ENCODE data around the gene AARS2.
"Not testable (repeated sequence)": the region's sequence is repeated elsewhere in the genome, so short reads cannot be mapped to it uniquely, and the experiment has no call there.

AARS2 gene

GRCh38 chr6:44328203-44328602, 15.1 kb upstream of the AARS2 start:
- DNase-seq = not testable (repeated sequence)

DNA sequence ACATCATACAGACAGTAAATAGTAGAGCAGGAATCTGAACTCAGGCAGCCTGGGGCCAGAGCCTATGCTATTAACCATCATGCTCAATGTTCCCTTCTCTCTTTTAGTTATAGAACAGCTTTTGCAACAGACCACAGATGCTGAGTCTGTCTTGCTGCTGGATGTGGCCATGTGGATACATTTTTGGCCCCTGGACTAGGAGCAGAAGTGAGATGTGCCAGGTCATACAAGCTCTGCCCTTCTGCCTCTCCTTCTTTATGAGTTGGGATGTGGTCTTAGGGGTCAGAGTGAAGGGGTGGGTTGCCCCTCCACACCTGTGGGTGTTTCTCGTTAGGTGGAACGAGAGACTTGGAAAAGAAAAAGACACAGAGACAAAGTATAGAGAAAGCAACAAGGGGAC, 14.6 kb upstream of the AARS2 start:
- DNase-seq = no peak

DNA sequence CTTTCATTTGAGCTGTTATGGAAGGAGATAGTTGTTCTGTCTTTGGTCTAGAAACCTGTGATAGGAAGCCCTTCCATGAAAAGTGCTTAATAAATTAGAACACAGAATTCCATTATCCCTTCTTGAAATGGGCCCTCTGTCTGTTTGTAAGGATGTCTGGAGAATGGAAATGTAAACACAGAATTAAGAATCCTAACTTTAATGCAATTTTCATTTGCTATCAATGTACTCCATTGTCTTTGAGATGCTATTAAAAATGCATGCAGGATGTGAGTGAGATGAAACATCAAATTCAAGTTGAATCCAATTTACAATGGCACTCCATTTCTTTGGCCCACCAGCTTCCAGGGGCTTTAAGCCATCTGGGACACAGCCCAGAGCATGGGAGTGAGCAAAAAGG, 13.9 kb upstream of the AARS2 start:
- DNase-seq = no peak

DNA sequence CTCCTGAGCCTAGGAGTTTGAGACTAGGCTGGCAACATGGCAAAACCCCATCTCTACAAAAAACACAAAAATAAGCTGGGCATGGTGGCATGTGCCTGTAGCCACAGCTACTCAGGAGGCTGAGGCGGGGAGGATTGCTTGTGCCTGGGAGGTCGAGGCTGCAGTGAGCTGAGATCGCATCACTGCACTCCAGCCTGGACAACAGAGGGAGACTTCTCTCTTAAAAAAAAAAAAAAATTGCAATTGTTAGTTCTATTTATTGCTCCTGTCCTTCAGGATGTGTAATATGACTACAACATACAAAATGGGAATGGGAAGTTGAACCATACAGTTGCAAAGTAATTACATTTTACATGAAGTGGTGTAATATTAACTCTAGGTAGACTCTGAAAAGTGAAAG, 8.1 kb upstream of the AARS2 start:
- DNase-seq = no peak

- not testable (repeated sequence) for DNase-seq
These were observed 4.0 kb upstream of the AARS2 start for GRCh38 chr6:44317136-44317631.

GRCh38 chr6:44316481-44316880, 3.3 kb upstream of the AARS2 start:
- no peak for DNase-seq

- no peak for DNase-seq
These were observed 2.8 kb upstream of the AARS2 start for GRCh38 chr6:44315951-44316350.

DNA sequence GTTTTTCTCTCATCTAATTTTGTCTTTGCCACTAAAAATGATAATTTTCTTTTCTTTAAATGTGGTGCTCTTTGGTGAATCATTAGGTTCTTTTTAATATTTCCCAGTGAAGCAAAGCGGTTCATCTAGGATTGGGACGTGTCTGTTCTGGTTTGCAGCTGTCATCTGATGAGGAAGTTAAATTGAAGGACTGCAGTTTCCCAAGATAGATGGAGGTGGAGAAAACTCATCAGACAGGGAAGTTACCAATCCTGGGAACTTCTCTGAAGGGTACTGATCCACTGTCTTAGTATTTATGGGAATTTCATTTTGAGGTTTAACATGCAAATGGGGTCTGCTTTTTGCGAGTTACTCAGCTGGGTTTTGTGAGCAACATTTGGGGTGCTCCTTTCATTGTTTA, 2.4 kb upstream of the AARS2 start:
- no peak for DNase-seq

GRCh38 chr6:44314657-44315056, 1.5 kb upstream of the AARS2 start:
- not testable (repeated sequence) for DNase-seq

GRCh38 chr6:44311767-44312166, 1.4 kb downstream of the AARS2 start:
- no peak for DNase-seq

DNA sequence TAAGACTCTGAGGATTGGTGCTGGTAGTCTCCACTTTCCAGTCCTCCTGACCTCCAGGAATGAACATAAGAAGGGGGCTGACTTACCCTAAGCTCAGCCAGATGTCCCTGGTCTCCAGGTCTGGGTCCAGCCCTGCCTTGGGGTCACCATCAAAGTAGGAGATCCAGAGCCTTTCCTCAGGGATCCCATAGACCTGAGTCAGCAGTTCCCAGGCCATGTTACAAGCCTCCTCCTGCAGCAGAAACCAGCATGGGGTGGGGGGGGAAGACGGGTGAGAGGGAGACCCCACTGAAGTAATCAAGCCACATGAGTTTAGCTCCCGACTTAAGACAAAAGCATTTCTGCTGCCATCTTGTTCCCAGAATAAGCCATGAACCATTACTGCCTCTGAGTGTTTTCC, 1.8 kb downstream of the AARS2 start:
- DNase-seq = no peak

GRCh38 chr6:44310241-44310640, 2.9 kb downstream of the AARS2 start:
- DNase-seq = no peak

- DNase-seq = no peak
These were observed 3.5 kb downstream of the AARS2 start for GRCh38 chr6:44309631-44310030.

DNA sequence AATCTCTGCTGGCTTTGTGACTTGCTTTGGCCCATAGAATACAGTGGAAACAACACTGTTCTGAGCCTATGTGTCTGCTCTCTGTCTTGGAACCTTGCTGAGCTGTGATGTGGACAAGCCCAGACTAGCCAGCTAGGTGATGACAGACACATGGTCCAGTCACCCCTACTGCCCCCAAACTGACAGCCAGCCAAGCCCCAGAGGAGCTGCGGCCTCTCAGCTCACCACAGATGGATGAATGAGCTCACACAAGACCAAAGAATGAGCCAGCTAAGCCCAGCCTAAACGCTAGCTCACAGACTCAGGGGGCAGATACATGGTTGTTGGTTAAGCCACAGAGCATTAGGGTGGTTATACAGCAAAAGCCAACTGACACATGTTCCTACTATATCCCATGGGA, 4.1 kb downstream of the AARS2 start:
- no peak for DNase-seq

GRCh38 chr6:44307217-44307616, 5.9 kb downstream of the AARS2 start:
- no peak for DNase-seq

GRCh38 chr6:44306710-44307109, 6.4 kb downstream of the AARS2 start:
- no peak for DNase-seq

- DNase-seq = no peak
These were observed 7.9 kb downstream of the AARS2 start for GRCh38 chr6:44305200-44305725.

DNA sequence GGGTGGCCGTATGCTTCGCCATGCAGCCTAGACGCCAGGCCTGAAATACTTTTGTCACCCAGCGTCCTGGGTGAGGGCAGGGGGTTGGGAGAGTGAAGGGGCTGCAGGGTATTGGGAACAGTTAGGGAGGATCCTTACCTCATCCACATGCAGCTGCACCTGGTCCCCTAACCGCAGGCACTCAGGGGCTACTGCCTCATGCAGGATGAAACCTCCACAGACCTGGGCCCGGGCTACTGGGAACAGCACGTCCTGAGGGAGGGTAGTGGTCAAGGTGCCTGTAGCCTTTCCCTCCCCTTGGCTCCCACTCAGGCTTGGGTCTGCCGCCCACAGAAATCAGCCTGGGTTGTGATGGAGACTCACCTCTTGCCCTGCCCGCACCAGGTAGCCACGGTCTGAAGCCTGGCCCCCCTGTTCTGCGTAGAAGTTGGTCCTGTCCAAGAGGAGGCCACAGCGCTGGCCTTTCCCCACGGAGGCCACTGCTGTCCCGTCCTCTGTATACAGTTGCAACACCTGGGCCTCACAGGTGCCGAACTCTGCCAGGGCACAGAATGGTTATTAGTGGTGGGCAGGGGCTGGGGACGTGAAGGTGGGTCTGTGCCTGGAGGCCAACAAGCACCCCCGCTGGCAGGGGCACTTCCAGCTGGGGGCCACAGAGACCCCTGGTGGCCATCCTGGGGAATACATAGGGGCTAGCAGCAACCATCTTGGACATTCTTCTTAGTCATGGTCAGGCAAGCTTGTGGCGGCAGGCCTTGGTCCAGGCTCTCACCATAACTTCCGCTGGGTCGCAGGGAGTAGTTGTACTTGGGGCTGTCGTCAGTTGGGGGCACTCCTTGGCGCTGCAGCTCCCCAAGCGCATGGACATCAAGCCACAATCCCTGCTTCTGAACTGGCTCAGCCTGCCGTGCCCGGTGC, 8.6 kb downstream of the AARS2 start:
- no peak for DNase-seq

DNA sequence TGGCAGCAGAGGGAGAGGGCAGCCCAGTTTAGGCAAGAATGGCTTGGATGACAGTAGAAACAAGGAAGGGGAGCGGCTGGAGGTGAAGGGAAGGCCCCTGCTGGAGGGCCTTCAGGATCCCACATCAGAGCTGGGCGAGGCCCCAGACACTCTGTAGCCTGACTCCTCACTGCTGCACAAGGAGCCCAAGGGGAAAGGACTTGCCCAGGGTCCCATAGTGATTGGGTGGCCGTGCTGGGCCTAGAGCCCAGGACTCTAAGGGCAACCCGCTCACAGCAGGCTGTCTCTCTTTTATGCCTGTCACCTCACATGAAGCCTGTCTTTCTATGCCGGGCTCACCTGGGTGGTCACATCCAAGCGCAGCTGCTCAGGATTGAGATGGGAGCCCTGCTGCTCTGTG, 9.3 kb downstream of the AARS2 start:
- no peak for DNase-seq

- DNase-seq = no peak
These were observed 10.3 kb downstream of the AARS2 start for GRCh38 chr6:44302856-44303255.

DNA sequence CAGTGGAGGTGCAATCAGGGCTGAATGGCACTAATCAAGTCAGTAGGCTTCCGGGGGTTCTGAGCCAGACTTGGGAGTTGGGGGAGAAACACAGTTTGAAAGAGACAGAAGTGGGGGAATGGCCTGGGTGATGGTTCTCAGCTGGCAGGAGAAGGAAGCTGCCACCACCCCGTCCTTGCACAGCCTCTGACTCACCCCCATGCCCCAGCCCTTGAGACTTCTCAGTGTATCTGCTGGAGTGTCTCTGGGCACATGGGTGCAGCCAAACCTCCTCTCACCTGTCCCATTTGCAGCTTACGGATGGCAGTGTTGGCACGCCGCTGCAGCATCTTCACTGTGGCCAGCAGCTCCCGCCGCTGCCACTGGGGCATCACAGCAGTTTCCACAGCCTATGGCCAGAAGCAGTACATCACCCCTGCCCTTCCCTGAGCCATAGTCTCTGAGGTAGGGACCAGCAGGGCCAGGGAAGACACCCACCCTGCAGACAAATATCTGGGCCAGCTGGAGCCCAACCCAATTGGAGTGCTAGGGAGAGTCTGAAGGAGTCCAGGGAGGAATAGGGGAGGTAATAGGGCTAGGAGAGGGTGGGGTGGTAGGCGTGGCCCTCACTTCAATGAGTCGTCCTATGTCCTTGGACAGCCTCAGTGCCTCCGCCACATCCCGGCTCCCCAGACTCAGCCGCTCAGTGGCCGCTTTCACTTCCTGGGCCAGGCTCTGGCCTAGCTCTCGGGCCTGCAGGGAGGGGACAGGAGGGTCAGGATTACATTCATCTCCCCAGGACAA, 11.2 kb downstream of the AARS2 start:
- no peak for DNase-seq

DNA sequence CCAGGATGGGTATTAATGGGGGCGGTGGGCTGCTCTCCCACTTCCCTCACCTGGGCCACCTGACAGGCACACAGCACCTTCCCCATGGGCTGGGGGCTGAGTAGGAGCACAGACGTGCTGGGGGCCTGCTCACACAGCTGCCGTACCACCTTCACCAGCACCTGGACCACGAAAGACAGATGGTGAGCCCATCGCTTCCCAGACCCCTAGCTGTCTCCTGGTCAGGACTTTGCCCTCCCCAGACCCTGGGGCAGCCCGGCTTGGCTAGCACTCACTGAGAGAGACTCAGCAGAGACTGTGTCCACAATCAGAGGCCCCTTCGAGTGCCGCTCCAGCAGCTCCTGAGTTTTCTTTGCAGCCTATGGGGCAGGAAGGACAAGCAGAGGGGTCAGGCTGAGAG, 12.0 kb downstream of the AARS2 start:
- DNase-seq = no peak

- DNase-seq = no peak
These were observed 12.8 kb downstream of the AARS2 start for GRCh38 chr6:44300292-44300823.

Measured in NCI-H2029 treated with DMSO at 0.1 percent for 48 hours (cell line).